ENCODE measurements around the gene PDE1C. TPM values are rescaled to one million over a fixed set of nuclear protein-coding genes. Genes with fewer than 3 reads are reported as not detected.

Gene PDE1C
- total RNA-seq, 1 donor from 2014 or later = 181 TPM

GRCh38 chr7:31887006-31887405, 183.2 kb downstream of the PDE1C start:
- intact Hi-C loops (cut with DNase I) = no loop called here
- ATAC-seq (ENCODE audit: poor library complexity) (no peak), DNase-seq (no peak)

- DNase-seq = no peak
- ATAC-seq (ENCODE audit: poor library complexity) = peak; percentile 50
- intact Hi-C loops (cut with DNase I) = no loop called here
Measured at GRCh38 chr7:31885171-31885570, 185.0 kb downstream of the PDE1C start.

- DNase-seq (no peak), ATAC-seq (ENCODE audit: poor library complexity) (peak; percentile 61)
- intact Hi-C loops (cut with DNase I) = no loop called here
Measured at GRCh38 chr7:31883761-31884164, 186.4 kb downstream of the PDE1C start.

- intact Hi-C loops (cut with DNase I) = no loop called here
- ATAC-seq (ENCODE audit: poor library complexity) (peak; percentile 91), DNase-seq (peak; percentile 74)
Measured at GRCh38 chr7:31882187-31882586, 188.0 kb downstream of the PDE1C start.

- DNase-seq = no peak
- no peak for ATAC-seq (ENCODE audit: poor library complexity)
- intact Hi-C loops (cut with DNase I) = no loop called here
Measured at GRCh38 chr7:31878875-31879274, 191.3 kb downstream of the PDE1C start.

- intact Hi-C loops (cut with DNase I) = no loop called here
- no peak for DNase-seq
- peak; percentile 64 for ATAC-seq (ENCODE audit: poor library complexity)
Measured at GRCh38 chr7:31875424-31875823, 194.8 kb downstream of the PDE1C start.

GRCh38 chr7:31874631-31875386, 195.4 kb downstream of the PDE1C start:
- intact Hi-C loops (cut with DNase I) = no loop called here
- DNase-seq (no peak), ATAC-seq (ENCODE audit: poor library complexity) (no peak)

GRCh38 chr7:31873816-31874597, 196.2 kb downstream of the PDE1C start:
- DNase-seq = no peak
- intact Hi-C loops (cut with DNase I) = no loop called here
- ATAC-seq (ENCODE audit: poor library complexity) = no peak

- DNase-seq = no peak
- ATAC-seq (ENCODE audit: poor library complexity) = no peak
- intact Hi-C loops (cut with DNase I) = no loop called here
Measured at GRCh38 chr7:31872545-31873370, 197.4 kb downstream of the PDE1C start.

GRCh38 chr7:31864646-31865045, 205.6 kb downstream of the PDE1C start:
- intact Hi-C loops (cut with DNase I) = no loop called here
- DNase-seq (no peak), ATAC-seq (ENCODE audit: poor library complexity) (no peak)

GRCh38 chr7:31860925-31861324, 209.3 kb downstream of the PDE1C start:
- ATAC-seq (ENCODE audit: poor library complexity) = no peak
- intact Hi-C loops (cut with DNase I) = no loop called here

GRCh38 chr7:31858055-31858454, 212.2 kb downstream of the PDE1C start:
- ATAC-seq (ENCODE audit: poor library complexity) = no peak
- no peak for DNase-seq
- intact Hi-C loops (cut with DNase I) = no loop called here

More at GRCh38 chr7:31860925-31861324, 209.3 kb downstream of the PDE1C start:
- no peak for DNase-seq

- DNase-seq (no peak), ATAC-seq (ENCODE audit: poor library complexity) (no peak)
- intact Hi-C loops (cut with DNase I) = no loop called here
Measured at GRCh38 chr7:31857172-31857571, 213.0 kb downstream of the PDE1C start.

- no peak for ATAC-seq (ENCODE audit: poor library complexity)
- intact Hi-C loops (cut with DNase I) = no loop called here
- DNase-seq = no peak
Measured at GRCh38 chr7:31856337-31856736, 213.9 kb downstream of the PDE1C start.

- no peak for DNase-seq
- intact Hi-C loops (cut with DNase I) = no loop called here
- no peak for ATAC-seq (ENCODE audit: poor library complexity)
Measured at GRCh38 chr7:31855530-31855929, 214.7 kb downstream of the PDE1C start.

GRCh38 chr7:31853380-31853779, 216.8 kb downstream of the PDE1C start:
- intact Hi-C loops (cut with DNase I) = no loop called here
- ATAC-seq (ENCODE audit: poor library complexity) (peak; percentile 69), DNase-seq (no peak)

- intact Hi-C loops (cut with DNase I) = no loop called here
- ATAC-seq (ENCODE audit: poor library complexity) = peak; percentile 78
- no peak for DNase-seq
Measured at GRCh38 chr7:31852462-31852861, 217.7 kb downstream of the PDE1C start.

GRCh38 chr7:31851119-31851518, 219.1 kb downstream of the PDE1C start:
- ATAC-seq (ENCODE audit: poor library complexity) = no peak
- intact Hi-C loops (cut with DNase I) = no loop called here
- DNase-seq = no peak

- DNase-seq (no peak), ATAC-seq (ENCODE audit: poor library complexity) (no peak)
- intact Hi-C loops (cut with DNase I) = no loop called here
Measured at GRCh38 chr7:31850601-31851000, 219.6 kb downstream of the PDE1C start.
